ENCODE data around the gene RAB4A. TPM values are rescaled to one million over a fixed set of nuclear protein-coding genes. Genes with fewer than 3 reads are reported as not detected.

Gene RAB4A
- total and polyA plus RNA-seq, 2 of the 13 experiments (the other 11 are each of a cell fraction or from before 2014, with no cell fraction given), result 56.0 to 80.1 TPM

DNA sequence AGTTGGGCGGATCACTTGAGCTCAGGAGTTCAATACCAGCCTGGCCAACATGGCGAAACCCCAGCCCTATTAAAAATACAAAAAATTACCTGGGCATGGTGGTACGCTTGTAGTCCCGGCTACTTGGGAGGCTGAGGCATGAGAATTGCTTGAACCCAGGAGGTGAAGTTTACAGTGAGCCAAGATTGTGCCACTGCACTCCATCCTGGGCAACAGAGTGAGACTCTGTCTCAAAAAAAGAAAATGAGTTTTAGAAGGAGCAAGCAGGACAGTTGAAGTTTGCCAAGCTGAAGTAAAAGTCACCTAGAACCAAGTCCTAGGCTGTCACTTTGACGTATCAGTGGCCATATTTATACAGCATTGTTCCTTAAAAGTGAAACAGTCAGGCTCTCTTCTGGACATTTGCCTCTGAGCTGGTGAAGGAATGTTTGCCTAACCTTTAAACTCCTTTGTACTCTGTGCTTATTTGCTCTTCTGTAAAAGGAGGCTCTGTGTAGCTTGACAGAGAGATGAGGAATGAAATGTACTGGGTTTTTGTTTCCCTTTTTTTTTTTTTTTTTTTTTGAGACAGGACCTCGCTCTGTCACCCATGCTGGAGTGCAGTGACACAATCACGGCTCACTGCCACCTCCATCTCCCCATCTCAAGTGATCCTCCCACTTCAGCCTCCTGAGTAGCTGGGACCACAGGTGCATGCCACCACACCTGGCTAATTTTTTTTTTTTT lies 2.8 kb downstream of the RAB4A start (continued):
- TF ChIP-seq ZNF704 (CRISPR knock-in tag; IDR thresholded peaks at IDR 0.05; ENCODE audit: borderline replicate concordance) (no peak), TAF1 (CRISPR knock-in tag; IDR thresholded peaks at IDR 0.05) (no peak), MLLT10 (CRISPR knock-in tag; IDR thresholded peaks at IDR 0.05) (no peak), SP4 (CRISPR knock-in tag; IDR thresholded peaks at IDR 0.05) (no peak), ZNF841 (CRISPR knock-in tag; IDR thresholded peaks at IDR 0.05; ENCODE audit: borderline replicate concordance) (no peak), MBNL3 (CRISPR knock-in tag; conservative IDR thresholded peaks at IDR 0.05) (no peak), ZNF34 (CRISPR knock-in tag; IDR thresholded peaks at IDR 0.05; ENCODE audit: borderline replicate concordance) (no peak), ZNF280B (CRISPR knock-in tag; IDR thresholded peaks at IDR 0.05; ENCODE audit: borderline replicate concordance) (no peak), THAP9 (CRISPR knock-in tag; IDR thresholded peaks at IDR 0.05; ENCODE audit: borderline replicate concordance) (no peak), ZNF235 (CRISPR knock-in tag; IDR thresholded peaks at IDR 0.05; ENCODE audit: borderline replicate concordance) (no peak), CEBPB (IDR thresholded peaks at IDR 0.05; ENCODE audit: borderline replicate concordance, low read depth, low read length) (peak; percentile 25; the same call in 1 of the 2 replicates), FOXO1 (CRISPR knock-in tag; IDR thresholded peaks at IDR 0.05) (peak; percentile 77), CREB3 (CRISPR knock-in tag; IDR thresholded peaks at IDR 0.05) (no peak)
- TF ChIP-seq, protein P1, sequence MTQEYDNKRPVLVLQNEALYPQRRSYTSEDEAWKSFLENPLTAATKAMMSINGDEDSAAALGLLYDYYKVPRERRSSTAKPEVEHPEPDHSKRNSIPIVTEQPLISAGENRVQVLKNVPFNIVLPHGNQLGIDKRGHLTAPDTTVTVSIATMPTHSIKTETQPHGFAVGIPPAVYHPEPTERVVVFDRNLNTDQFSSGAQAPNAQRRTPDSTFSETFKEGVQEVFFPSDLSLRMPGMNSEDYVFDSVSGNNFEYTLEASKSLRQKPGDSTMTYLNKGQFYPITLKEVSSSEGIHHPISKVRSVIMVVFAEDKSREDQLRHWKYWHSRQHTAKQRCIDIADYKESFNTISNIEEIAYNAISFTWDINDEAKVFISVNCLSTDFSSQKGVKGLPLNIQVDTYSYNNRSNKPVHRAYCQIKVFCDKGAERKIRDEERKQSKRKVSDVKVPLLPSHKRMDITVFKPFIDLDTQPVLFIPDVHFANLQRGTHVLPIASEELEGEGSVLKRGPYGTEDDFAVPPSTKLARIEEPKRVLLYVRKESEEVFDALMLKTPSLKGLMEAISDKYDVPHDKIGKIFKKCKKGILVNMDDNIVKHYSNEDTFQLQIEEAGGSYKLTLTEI (CRISPR knock-in tag; conservative IDR thresholded peaks at IDR 0.05), result no peak

Data from HepG2 (cell line).